ENCODE results near the gene EXOC2. TPM values are rescaled to one million over a fixed set of nuclear protein-coding genes. Genes with fewer than 3 reads are reported as not detected.

The EXOC2 gene
- total RNA-seq, 1 donor from 2014 or later = 11.4 TPM

GRCh38 chr6:455006-455585 is 237.8 kb downstream of the EXOC2 start:
- DNase-seq (ENCODE audit: low spot score in 2 of 2) = no peak
- Histone ChIP-seq H3K4me3 (no peak overlapping the region), H3K4me1 (no peaks in the 10 kb centered on the region), H3K36me3 (no peaks in the 10 kb centered on the region), H3K27me3 (no peaks in the 10 kb centered on the region), H3K27ac (no peak overlapping the region), H3K9me3 (no peaks in the 10 kb centered on the region)
- intact Hi-C loops (cut with DNase I) = no loop called here
- TF ChIP-seq, protein P1, sequence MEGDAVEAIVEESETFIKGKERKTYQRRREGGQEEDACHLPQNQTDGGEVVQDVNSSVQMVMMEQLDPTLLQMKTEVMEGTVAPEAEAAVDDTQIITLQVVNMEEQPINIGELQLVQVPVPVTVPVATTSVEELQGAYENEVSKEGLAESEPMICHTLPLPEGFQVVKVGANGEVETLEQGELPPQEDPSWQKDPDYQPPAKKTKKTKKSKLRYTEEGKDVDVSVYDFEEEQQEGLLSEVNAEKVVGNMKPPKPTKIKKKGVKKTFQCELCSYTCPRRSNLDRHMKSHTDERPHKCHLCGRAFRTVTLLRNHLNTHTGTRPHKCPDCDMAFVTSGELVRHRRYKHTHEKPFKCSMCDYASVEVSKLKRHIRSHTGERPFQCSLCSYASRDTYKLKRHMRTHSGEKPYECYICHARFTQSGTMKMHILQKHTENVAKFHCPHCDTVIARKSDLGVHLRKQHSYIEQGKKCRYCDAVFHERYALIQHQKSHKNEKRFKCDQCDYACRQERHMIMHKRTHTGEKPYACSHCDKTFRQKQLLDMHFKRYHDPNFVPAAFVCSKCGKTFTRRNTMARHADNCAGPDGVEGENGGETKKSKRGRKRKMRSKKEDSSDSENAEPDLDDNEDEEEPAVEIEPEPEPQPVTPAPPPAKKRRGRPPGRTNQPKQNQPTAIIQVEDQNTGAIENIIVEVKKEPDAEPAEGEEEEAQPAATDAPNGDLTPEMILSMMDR (IDR thresholded peaks at IDR 0.05) = no peak

DNA sequence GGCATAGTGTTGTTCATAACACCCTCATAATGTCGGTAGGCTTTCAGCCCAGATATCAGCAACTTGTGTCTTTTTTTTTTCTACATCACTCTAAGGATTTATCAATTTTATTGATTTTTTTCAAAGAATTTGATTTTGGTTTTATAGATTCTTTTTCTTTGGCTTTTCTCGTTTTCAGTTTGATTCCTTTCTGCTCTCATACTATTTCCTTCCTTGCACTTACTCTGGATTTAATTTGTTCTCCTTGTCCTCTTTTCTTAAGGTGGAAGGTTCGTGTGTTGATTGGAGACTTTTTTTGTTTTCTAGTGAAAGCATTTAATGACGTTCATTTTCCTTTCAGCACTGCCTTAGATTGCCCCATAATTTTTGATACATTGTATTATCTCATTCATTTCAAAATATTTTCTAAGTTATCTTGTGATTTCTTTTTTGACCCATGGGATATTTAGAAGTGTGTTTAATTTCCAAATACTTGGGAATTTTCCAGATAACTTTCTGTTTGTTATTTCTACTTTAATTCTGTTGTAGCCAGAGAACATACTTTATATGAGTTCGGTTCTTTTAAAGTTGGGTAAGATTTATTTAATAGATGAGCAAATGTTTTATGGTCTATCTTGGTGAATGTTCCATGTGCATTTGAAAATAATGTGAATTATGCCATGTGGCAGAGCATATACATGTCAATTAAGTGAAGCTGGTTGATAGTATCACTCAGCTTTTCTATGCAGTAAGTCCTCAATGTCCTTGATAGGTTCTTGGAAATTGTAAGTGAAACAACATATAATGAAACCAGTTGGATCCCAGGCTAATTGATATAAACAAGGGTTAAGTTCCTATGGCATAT is 238.6 kb downstream of the EXOC2 start:
- H3K27ac ChIP-seq = no peak overlapping the region
- H3K27me3 ChIP-seq = no peaks in the 10 kb centered on the region
- H3K4me1 ChIP-seq = no peaks in the 10 kb centered on the region
- no peaks in the 10 kb centered on the region for H3K9me3 ChIP-seq
- TF ChIP-seq, protein P1 (IDR thresholded peaks at IDR 0.05) = no peak
- DNase-seq (ENCODE audit: low spot score in 2 of 2) = no peak
- no peaks in the 10 kb centered on the region for H3K36me3 ChIP-seq
- intact Hi-C loops (cut with DNase I) = no loop called here
- no peak overlapping the region for H3K4me3 ChIP-seq

GRCh38 chr6:453152-453551 is 239.8 kb downstream of the EXOC2 start:
- intact Hi-C loops (cut with DNase I) = no loop called here
- no peak overlapping the region for H3K4me3 ChIP-seq
- DNase-seq (ENCODE audit: low spot score in 2 of 2) = no peak
- H3K9me3 ChIP-seq = no peaks in the 10 kb centered on the region
- TF ChIP-seq, protein P1 (IDR thresholded peaks at IDR 0.05) = no peak
- H3K27me3 ChIP-seq = no peaks in the 10 kb centered on the region
- H3K36me3 ChIP-seq = no peaks in the 10 kb centered on the region
- H3K4me1 ChIP-seq = no peaks in the 10 kb centered on the region
- H3K27ac ChIP-seq = no peak overlapping the region

DNA sequence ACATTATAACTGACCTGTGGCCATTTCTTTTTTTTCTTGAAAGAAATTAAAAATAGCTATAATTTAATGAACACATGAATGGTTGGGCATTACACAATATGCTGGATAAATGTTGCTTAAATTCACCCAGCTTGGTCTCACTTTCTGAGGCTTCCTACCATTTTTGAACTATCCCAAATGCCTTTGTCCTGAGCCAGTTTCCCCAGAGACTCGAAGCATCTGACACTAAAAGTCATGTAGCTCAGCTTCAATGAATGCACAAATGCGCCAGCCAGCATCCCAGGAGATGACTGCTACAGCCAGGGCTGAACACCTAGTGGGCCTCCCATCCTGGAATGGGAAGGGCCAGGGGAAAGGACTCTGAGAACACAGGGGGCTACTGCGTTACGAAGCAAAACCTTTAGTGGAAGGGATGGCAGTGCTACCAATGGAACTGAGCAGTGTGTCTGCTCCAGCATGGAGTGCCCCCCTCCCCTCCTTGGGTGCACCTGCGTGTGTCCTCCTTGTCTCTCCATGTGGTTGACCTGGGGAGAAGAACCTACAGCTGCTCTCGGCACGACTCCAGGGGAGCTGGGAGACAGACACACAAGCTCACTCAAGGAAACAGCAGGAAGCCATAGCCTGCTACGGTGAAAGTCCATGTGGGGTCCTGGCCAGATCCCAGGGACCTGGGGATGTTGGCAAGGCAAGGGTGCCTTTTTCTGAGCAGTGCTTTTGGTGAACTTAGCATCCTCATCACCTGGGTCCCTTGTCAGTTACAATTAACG is 240.5 kb downstream of the EXOC2 start:
- TF ChIP-seq, protein P1 (IDR thresholded peaks at IDR 0.05) = no peak
- Histone ChIP-seq H3K4me1 (no peaks in the 10 kb centered on the region), H3K4me3 (no peak overlapping the region), H3K9me3 (no peaks in the 10 kb centered on the region), H3K27me3 (no peaks in the 10 kb centered on the region), H3K27ac (no peak overlapping the region), H3K36me3 (no peaks in the 10 kb centered on the region)
- no peak for DNase-seq (ENCODE audit: low spot score in 2 of 2)
- intact Hi-C loops (cut with DNase I) = no loop called here

GRCh38 chr6:451847-452246 is 241.1 kb downstream of the EXOC2 start:
- Histone ChIP-seq H3K4me3 (no peak overlapping the region), H3K27me3 (no peaks in the 10 kb centered on the region), H3K9me3 (no peaks in the 10 kb centered on the region), H3K36me3 (no peaks in the 10 kb centered on the region), H3K4me1 (no peaks in the 10 kb centered on the region), H3K27ac (no peak overlapping the region)
- no peak for DNase-seq (ENCODE audit: low spot score in 2 of 2)
- TF ChIP-seq, protein P1 (IDR thresholded peaks at IDR 0.05) = no peak
- intact Hi-C loops (cut with DNase I) = no loop called here
